ENCODE results near the gene RBM38. TPM values are rescaled to one million over a fixed set of nuclear protein-coding genes. Genes with fewer than 3 reads are reported as not detected.
"Not testable (repeated sequence)": the region's sequence is repeated elsewhere in the genome, so short reads cannot be mapped to it uniquely, and the experiment has no call there.

The RBM38 gene
- total RNA-seq, 4 donors from 2014 or later, result 9.6 to 15.5 (median 12.8) TPM

- Histone ChIP-seq H3K27me3 (no peaks in the 10 kb centered on the region), H3K27ac (no peak overlapping the region), H3K9me3 (no peaks in the 10 kb centered on the region), H3K4me1 (no peaks in the 10 kb centered on the region), H3K36me3 (no peaks in the 10 kb centered on the region), H3K4me3 (no peak overlapping the region)
- no peak for TF ChIP-seq POLR2A (IDR thresholded peaks at IDR 0.05)
- no peak for TF ChIP-seq CTCF (IDR thresholded peaks at IDR 0.05)
- no peak for DNase-seq
Measured at GRCh38 chr20:57417830-57418780, 26.9 kb downstream of the RBM38 start.

GRCh38 chr20:57419479-57419878 lies 28.3 kb downstream of the RBM38 start:
- not testable (repeated sequence) for H3K27ac ChIP-seq, H3K9me3 ChIP-seq, H3K4me3 ChIP-seq, H3K4me1 ChIP-seq, H3K27me3 ChIP-seq, H3K36me3 ChIP-seq, DNase-seq

- H3K36me3 ChIP-seq, result no peaks in the 10 kb centered on the region
- TF ChIP-seq POLR2A (IDR thresholded peaks at IDR 0.05) (no peak), CTCF (IDR thresholded peaks at IDR 0.05) (no peak)
- no peak overlapping the region for H3K4me3 ChIP-seq
- H3K4me1 ChIP-seq, result no peaks in the 10 kb centered on the region
- DNase-seq, result no peak
- no peaks in the 10 kb centered on the region for H3K9me3 ChIP-seq
- H3K27ac ChIP-seq, result no peak overlapping the region
- no peaks in the 10 kb centered on the region for H3K27me3 ChIP-seq
Measured at GRCh38 chr20:57420571-57421252, 29.5 kb downstream of the RBM38 start.

GRCh38 chr20:57421253-57422220 lies 30.3 kb downstream of the RBM38 start:
- TF ChIP-seq POLR2A (IDR thresholded peaks at IDR 0.05) (no peak), CTCF (IDR thresholded peaks at IDR 0.05) (no peak)
- no peaks in the 10 kb centered on the region for H3K36me3 ChIP-seq
- H3K27ac ChIP-seq, result no peak overlapping the region
- no peak for DNase-seq
- no peaks in the 10 kb centered on the region for H3K4me1 ChIP-seq
- H3K9me3 ChIP-seq, result no peaks in the 10 kb centered on the region
- H3K4me3 ChIP-seq, result no peak overlapping the region
- no peaks in the 10 kb centered on the region for H3K27me3 ChIP-seq

- TF ChIP-seq CTCF (IDR thresholded peaks at IDR 0.05) (no peak), POLR2A (IDR thresholded peaks at IDR 0.05) (no peak)
- Histone ChIP-seq H3K27me3 (no peaks in the 10 kb centered on the region), H3K27ac (no peak overlapping the region), H3K36me3 (no peaks in the 10 kb centered on the region), H3K9me3 (no peaks in the 10 kb centered on the region), H3K4me1 (no peaks in the 10 kb centered on the region), H3K4me3 (no peak overlapping the region)
- DNase-seq, result no peak
Measured at GRCh38 chr20:57422254-57422653, 31.1 kb downstream of the RBM38 start.

Measured in Peyer's patch (tissue), 4 donors.